HepG2 (cell line): ENCODE data around the gene MBD3L2. TPM values are rescaled to one million over a fixed set of nuclear protein-coding genes. Genes with fewer than 3 reads are reported as not detected.

ENCODE experiments used
- CENPX ChIP-seq: sonication (generic); formaldehyde crosslinking; IDR thresholded peaks from 2 replicates; pipeline ENCODE4 v1.9.0; 2021; ENCODE audit warnings: mild to moderate bottlenecking, missing genetic modification reagents, moderate library complexity
- KLF11 ChIP-seq: IDR thresholded peaks from 2 replicates; pipeline ENCODE4 v1.6.1; 2016; ENCODE audit warnings: missing compliant biosample characterization
- MAF1 ChIP-seq: sonication (generic); formaldehyde crosslinking; IDR thresholded peaks from 2 replicates; pipeline ENCODE4 v1.5.0; 2020; ENCODE audit warnings: missing genetic modification reagents, borderline replicate concordance
- MTF1 ChIP-seq: sonication (generic); formaldehyde crosslinking; IDR thresholded peaks from 2 replicates; pipeline ENCODE4 v1.5.0; 2020; ENCODE audit warnings: missing genetic modification reagents
- MYPOP ChIP-seq: sonication (generic); formaldehyde crosslinking; IDR thresholded peaks from 2 replicates; pipeline ENCODE4 v1.8.1; 2023; ENCODE audit warnings: mild to moderate bottlenecking, moderate library complexity, missing genetic modification reagents
- PAXIP1 ChIP-seq: sonication (generic); formaldehyde crosslinking; conservative IDR thresholded peaks from 2 replicates; pipeline ENCODE4 v1.4.0; 2020; ENCODE audit warnings: mild to moderate bottlenecking, missing genetic modification reagents, moderate library complexity
- SKIL ChIP-seq: sonication (generic); formaldehyde crosslinking; IDR thresholded peaks from 2 replicates; pipeline ENCODE4 v1.8.0; 2022; ENCODE audit warnings: missing genetic modification reagents, mild to moderate bottlenecking, moderate library complexity, borderline replicate concordance
- SNAPC4 ChIP-seq: sonication (generic); formaldehyde crosslinking; IDR thresholded peaks from 2 replicates; pipeline ENCODE4 v1.4.0; 2020; ENCODE audit warnings: mild to moderate bottlenecking, missing genetic modification reagents
- SRSF4 ChIP-seq: fragments of 200-400 bp; formaldehyde crosslinking; IDR thresholded peaks from one replicate; pipeline ENCODE4 v1.6.1; 2018; ENCODE audit warnings: mild to moderate bottlenecking, low read depth, low read length, moderate library complexity; ENCODE audit not compliant: poor library complexity, severe bottlenecking
- TBP ChIP-seq: sonication (generic); formaldehyde crosslinking; IDR thresholded peaks from 2 replicates; pipeline ENCODE4 v1.5.0; 2020; ENCODE audit warnings: missing genetic modification reagents
- WIZ ChIP-seq: sonication (generic); formaldehyde crosslinking; IDR thresholded peaks from 2 replicates; pipeline ENCODE4 v1.5.1; 2020; ENCODE audit warnings: mild to moderate bottlenecking, missing genetic modification reagents
- ZBTB8A ChIP-seq: sonication (generic); formaldehyde crosslinking; IDR thresholded peaks from 2 replicates; pipeline ENCODE4 v1.4.0; 2020; ENCODE audit warnings: mild to moderate bottlenecking, low read depth, missing genetic modification reagents, borderline replicate concordance
- ZMAT3 ChIP-seq: sonication (generic); formaldehyde crosslinking; conservative IDR thresholded peaks from 2 replicates; pipeline ENCODE4 v1.7.0; 2021; ENCODE audit warnings: missing genetic modification reagents
- ZNF34 ChIP-seq: sonication (generic); formaldehyde crosslinking; IDR thresholded peaks from 2 replicates; pipeline ENCODE4 v1.4.0; 2020; ENCODE audit warnings: mild to moderate bottlenecking, missing genetic modification reagents, borderline replicate concordance
- ZNF619 ChIP-seq: sonication (generic); formaldehyde crosslinking; IDR thresholded peaks from 2 replicates; pipeline ENCODE4 v1.4.0; 2020; ENCODE audit warnings: mild to moderate bottlenecking, missing genetic modification reagents
- ZNF780A ChIP-seq: sonication (generic); formaldehyde crosslinking; IDR thresholded peaks from 2 replicates; pipeline ENCODE4 v1.8.0; 2022; ENCODE audit warnings: mild to moderate bottlenecking, missing genetic modification reagents, moderate library complexity
- polyA plus RNA-seq, 8 experiments: library from polyadenylated mRNA; depleted of rRNA in 3 of 8; stranded (reverse) in 7 of 8; unstranded in 1 of 8; fragments of >200 nt; fragmentation: Illumina TruSeq in 4 of 8; extraction: Trizol in 4 of 8; gene quantifications; 2 replicates each; pipeline versions ENCODE4 v1.2.1 to v1.2.3, GENCODE V29; 2011 to 2016; ENCODE audit warnings: low read depth in 4 of 8, missing spikeins in 1 of 8, mixed read lengths in 1 of 8; ENCODE audit not compliant: insufficient read depth in 1 of 8
- total RNA-seq, 5 experiments: library from RNA; depleted of rRNA; stranded (reverse); fragments of >200 nt; fragmentation: Illumina TruSeq; extraction: Trizol; gene quantifications; 2 replicates each; pipeline ENCODE4 v1.2.3, GENCODE V29; 2016; ENCODE audit warnings: low read depth in 1 of 5

The MBD3L2 gene
- total and polyA plus RNA-seq, 2 of the 13 experiments (the other 11 are each of a cell fraction or from before 2014, with no cell fraction given), result not detected

GRCh38 chr19:7098701-7099596 is 49.8 kb downstream of the MBD3L2 start (continued):
- TF ChIP-seq SKIL (CRISPR knock-in tag) (no peak), KLF11 (CRISPR knock-in tag) (no peak), MTF1 (CRISPR knock-in tag) (no peak), ZNF780A (CRISPR knock-in tag) (0 out of 2 replicates have a peak, but pooled peaks have one; percentile 54), TBP (CRISPR knock-in tag) (no peak), MYPOP (CRISPR knock-in tag) (peak; percentile 69; the same call in 1 of the 2 replicates), ZNF34 (CRISPR knock-in tag) (no peak; the same call in 1 of the 2 replicates), WIZ (CRISPR knock-in tag) (no peak), ZBTB8A (CRISPR knock-in tag) (no peak), SRSF4 (no peak), ZMAT3 (CRISPR knock-in tag) (no peak; the same call in 1 of the 2 replicates), ZNF619 (CRISPR knock-in tag) (peak; percentile 90; the same call in 1 of the 2 replicates), CENPX (CRISPR knock-in tag) (no peak), PAXIP1 (CRISPR knock-in tag) (no peak), SNAPC4 (CRISPR knock-in tag) (no peak), MAF1 (CRISPR knock-in tag) (peak; percentile 50; the same call in 1 of the 2 replicates)
